GM21825 (cell line): Measurements from ENCODE around the gene TTC22.

Source experiments
- ATAC-seq: cut with Tn5 transposase; IDR thresholded peaks from one replicate; pipeline ENCODE4 v1.9.1; 2021; ENCODE audit warnings: mild to moderate bottlenecking, moderate library complexity; ENCODE audit not compliant: unreplicated experiment

TTC22 gene

GRCh38 chr1:54810153-54810942 lies 9.2 kb upstream of the TTC22 start:
- peak; percentile 70 for ATAC-seq

DNA sequence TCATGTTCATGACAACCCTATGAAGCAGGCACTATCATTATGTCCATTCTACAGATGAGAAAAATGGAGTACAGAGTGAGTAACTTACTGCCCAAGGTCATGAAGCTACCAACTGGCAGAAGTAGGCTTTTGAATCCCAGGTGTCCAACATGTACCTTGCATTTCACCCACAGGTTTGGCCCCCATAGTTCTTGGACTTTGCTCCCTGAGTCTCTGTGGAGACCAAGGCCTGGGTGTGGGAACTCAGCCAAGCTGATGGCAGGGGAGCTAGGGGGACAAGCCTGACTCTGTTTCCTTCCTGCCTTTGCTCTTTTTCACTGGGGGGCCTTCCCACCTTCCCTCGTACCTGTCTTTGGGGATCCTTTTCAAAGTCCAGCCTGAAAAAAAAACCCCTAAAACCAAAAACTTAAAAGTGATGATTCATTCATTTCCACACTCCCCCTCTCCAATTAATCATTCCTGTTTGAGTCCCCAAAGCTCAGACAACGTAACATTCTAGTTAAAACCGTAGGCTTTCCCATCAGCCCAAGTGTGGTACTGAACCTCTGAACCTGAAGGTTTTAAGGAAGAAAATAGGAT lies 8.5 kb upstream of the TTC22 start:
- ATAC-seq, result no peak

DNA sequence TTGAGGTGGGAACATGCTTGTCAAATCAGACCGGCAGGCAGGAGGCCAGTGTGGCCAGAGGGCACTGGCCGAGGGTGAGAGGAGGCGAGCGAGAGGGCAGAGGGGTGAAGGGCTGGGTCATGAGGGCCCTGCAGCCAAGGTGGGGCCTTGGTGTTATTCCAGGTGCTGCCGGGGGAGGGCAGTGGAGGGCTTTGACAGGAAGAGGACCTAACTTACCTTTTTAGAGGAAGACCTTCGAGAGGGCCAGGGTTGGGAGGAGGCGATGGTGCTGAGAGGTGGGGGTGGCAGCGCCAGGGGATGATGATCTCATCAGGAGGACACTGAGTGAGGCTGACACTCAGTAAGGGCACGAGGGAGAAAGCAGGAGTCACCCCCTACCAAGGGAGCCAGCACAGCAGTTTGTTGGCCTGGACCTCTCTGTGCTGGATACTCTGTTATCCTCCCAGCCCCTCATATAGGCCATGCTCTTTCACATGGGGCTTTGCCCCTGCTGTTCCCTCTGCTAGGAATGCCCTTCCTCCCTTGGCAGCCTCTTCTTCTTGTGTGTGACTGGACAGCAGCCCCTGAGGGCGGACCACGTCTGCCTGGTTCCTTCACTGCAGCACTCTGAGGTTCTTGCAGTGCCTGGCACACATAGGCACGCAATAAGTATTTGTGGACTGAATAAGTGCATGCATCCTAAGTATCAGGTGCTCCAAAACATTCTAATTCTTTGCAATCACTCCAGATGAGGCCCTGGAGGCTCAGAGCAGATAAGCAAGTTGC lies 7.5 kb upstream of the TTC22 start:
- no peak for ATAC-seq

DNA sequence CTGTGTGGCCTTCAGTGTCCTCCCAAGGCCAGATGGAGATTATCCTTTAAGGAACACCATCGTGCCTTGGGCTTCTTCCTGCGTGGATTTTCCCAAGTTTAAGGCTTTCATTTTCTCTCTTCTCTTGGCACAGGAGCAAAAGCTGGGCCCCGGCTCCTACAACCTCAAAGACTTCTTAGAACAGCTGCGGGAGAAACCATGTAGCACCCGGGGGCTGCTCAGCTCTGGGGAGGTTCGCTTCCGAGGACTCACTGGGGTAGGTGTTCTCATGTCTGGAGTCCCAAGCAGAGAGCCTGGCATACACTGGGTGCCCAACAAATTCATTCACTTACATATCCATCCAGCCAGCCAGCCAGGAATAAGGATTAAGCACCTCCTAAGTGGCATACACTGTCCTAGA lies 6.6 kb upstream of the TTC22 start:
- no peak for ATAC-seq

DNA sequence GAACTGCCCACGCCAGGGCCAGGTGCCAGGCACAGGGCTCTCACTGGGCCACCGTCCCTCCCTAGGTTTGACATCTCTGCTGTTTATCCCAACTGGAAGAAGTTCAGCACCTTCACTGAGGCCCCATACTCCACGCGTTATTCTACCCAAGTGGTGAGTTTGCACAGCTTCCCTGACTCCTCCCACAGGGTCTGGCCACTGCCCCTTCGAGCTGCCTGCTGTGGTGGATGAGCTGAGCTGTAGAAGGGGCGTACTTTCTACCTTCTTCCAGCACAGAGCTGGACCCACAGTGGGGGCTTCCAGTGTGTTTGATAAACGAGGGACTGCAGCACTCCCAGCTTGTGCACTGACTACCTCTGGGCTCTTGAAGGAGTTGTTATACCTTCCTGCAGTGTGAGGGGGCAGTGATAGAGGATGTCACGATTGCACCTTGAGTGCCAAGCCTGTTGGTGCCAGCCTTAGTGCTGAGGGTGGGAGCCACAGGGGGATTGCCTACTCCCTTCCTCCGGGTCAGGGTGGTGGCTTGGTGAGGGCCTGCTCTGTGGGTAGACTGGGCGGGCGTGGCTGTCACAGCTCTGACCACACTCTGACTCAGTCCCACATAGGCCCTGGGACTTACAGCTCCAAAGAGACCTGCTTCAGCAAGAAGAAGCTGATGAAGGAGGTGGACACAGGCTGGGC lies 5.9 kb upstream of the TTC22 start:
- no peak for ATAC-seq

DNA sequence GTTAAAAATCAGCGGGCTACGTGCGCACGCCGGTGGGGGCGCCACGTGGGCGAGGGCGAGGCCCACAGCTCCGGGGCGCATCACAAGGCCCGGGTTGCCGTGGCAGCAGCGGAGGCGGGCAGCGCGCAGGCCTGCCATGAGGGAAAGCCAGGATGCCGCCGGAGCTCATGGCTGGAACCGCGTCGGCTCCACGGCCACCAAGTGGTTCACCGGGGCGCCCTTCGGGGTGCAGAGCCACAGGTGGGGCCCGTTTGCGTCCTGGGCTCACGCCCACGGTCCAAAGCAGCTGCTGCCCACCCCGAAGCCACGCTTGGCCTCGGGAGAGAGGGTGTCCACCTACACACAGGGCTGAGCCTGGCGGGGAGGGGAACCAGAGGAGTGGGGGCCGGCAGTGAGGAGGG lies 4.9 kb upstream of the TTC22 start:
- no peak for ATAC-seq

- ATAC-seq, result no peak
Measured at GRCh38 chr1:54805466-54805865, 4.3 kb upstream of the TTC22 start.

DNA sequence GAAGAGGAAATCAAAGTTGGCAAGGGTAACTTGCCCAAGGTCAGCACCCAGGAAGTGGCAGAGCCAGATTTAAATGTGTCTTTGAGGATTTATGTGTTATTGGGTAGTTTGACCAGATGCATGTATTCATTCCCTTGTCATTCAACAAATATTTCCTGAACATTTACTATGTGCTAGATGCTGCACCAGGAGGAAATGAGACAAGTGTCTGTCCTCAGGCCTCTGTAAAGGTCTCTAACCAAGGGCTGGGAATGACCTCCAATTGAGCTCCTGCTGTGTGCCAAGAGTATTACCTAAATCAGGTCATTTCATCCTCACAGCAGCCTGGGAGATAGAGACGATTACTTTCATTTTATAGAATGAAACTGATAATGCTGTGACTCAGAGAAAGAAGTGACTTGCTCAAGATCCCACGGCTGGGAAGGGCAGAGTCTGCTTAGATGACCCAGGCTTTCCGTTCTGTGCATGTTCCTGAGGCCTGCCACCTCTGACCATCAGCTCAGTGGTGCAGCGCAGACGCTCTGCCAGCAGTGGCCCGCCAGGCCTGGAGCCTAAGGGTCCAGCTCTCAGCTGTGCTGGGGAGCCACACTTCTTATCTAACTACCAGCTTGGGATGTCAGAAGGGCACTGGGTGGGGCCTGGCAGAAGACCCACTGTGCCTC lies 3.5 kb upstream of the TTC22 start:
- ATAC-seq, result no peak

DNA sequence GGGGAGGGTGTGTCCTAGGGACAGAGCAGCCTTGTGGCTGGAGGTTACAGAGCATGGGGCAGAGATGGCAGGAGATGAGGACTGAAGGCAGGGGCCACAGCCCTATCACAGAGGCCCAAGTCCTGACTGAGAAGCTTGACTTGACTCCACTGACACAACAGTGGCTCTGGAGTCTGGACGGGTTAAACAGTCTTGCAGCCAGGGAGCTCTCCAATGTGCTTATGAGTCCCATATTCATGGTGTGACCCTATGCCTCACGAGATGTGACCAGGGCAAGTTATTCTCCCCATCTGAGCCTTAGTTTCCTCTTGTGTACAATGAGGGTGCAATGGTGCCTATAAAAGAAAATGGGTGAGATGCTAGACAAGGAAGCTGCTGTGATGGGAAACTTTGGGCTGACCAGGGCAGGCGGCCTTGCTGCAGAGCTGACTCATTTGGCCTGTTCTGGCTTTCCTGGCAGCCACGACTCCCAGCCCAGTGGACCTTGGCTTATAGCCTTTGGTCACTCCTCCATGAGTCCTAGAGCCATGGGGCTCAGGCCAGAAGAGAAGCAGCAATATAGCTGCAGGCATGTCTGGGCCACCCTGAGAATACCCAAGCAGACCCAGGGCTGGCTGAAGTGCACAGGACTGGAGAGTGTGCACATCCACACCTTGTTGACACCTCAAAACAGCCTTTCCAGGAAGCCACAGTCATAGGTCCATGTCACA lies 2.8 kb upstream of the TTC22 start:
- no peak for ATAC-seq

DNA sequence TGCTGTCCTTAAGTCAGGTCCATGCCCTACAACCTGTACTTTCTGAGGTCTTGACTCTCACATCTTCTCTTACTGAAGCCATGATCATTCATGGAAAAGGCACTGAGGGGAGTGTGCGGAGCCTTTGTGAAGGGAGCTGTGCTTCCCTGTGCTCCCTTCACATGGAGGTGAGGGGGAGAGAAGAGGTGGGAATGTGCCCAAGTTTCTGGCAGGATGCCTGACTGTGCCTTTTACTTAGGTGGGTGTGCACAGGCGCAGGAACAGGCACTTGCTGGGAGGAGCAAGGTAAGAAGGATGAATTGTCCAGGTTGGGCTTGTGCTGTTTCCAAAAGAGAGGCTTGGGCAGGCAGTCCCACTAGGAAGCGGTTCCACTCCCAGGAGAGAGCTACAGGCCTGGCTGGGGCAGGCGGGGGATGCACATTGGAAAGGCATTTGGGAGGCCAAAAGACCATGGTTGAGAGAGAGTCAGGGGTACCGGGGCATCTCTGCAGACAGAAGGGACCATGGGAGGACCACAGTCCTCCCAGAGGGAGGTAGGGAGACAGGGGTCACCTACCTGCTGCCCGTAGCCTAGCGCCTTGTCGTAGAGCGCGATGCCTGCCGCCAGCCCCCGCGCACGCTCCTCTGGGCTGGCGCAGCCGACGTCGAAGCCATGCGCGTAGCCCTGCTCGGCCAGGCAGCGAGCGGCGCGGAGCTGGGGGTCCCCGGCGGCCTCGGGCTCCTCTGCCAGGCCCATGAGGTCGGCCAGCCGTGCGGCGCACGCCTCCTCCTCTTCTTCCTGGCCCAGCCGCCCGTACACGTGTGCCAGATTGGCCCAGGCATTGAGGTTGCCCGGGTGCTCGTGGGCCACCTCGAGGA lies 853 bp downstream of the TTC22 start:
- no peak for ATAC-seq

DNA sequence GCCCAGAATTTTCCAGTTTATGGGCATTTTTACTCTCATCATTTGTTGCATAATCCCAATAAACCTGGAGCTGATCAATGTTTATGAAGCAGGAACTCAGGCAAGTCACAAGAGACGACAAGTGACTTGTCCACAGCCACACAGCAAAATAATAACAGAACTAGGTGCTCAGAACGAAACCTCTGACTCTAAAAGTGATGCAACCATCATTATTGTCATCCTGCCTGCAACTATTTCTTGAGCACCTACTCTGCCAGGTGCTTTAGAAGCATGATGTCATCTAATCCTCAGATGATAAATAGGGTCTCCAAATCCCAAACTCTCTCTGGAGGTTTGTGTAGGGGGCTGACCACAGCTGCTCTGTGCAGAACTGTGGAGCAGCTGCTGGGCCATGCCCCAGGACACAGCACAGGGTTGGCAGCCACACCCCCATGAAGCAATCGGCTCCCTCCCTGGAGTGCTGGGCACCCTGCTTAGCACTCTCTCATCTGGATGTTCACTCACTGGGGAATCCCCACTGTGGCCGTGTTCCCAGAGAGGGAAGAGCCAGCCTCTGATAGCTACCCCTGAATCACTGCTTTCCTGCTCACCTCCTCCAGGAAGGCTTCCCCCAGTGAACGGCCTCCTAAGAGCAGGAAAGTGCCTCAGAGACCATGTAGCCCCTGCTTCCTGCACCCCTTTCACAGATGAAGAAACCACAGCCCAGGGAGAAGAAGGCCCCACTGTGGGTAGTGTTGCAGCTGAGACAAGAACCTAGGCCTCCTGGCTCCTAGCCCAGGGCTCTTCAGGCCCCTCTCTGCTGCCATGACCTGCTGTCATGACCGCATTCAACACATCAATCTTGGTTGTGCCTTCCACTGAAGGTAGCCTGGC lies 2.1 kb downstream of the TTC22 start:
- ATAC-seq, result peak; percentile 35

DNA sequence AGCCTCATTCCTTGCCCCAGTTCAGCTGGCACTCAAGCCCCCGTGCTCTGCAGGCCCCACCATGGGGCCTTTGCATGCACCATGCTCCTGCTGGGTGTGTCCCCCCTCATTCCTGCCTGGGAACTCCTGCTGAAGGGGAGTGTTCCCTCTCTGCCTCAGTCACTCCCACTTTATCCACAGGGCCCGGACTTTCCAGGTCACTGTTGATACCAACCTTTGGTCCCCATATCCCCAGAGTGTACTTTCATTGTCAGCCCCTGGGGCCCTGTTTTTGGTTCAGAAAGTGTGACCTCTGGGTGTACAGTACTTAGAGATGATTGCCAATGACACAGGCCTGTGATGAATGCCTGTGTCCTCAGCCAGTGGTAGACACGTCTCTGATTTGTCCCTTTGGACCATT lies 2.9 kb downstream of the TTC22 start:
- ATAC-seq, result no peak

- no peak for ATAC-seq
Measured at GRCh38 chr1:54796902-54797301, 4.2 kb downstream of the TTC22 start.

DNA sequence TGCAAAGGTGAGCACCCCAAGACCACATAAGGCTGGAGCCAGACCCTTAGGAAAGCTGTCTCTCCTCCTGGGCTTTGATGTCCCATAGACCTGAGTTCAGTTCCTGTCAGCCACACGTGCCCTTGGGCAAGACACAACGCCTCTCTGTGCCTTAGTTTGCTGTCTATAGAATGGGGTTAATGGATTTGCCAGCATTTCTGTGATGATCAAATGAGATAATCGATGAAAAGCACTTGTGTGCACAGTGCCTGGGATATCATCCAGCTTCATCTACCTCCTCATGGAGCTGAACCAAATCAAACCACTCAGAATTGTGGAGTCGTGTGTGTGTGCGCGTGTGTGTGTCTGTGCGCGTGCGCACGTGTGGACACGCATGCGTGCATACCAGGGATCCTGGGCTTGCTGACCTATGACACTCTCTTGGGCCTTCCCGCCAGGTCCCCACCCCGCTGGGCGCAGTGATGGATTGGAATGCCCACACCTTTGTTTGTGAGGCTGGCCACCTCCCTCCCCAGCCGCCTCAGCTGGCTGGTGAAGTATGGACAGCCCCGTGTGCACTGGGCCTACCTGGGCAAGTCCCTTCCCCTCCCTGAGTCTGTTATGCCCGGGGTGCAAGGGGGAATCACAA lies 5.2 kb downstream of the TTC22 start:
- no peak for ATAC-seq

DNA sequence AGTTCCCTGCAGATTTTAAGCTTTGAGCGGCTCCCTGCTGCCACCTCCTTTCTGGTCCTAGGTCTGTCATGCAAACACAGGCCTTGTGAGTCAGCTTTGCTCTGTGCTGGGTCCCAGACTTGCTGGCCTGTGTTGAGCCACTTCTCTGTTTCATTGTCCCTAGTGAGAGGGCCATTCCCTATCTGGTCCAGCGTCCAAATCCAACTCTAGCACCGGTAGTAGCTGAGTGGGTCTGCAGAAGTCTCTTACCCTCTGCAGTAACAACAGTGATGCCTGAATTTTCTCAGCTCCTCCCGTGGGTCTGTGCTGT lies 5.8 kb downstream of the TTC22 start:
- no peak for ATAC-seq

- no peak for ATAC-seq
Measured at GRCh38 chr1:54794451-54795355, 6.4 kb downstream of the TTC22 start.

DNA sequence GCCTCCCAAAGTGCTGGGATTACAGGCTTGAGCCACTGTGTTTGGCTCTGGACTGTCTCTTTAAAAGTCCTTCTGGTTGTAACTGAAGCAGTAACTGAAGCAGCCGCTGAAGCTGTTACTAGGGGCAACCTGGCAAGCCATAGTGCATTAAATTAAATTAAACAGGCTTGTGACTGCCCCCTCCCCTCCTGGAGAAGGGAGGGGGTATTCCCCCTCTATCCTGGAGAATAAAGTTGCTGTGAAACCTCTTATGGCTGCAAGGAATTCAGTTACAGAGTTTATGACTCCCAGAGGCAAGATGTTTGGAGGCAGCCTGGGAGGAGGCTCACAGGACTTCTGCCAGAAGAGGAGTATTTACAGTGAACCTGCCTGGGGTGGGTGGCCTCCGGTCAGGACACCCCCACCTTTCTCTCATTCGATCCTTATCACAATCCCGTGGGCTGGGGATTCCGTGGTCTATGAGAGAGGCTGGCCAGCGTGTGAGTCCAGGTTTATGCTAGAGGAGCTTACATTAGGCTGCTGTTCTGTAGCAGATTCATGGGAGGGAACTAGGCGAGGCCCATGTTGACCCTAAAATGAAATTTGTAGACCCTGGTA lies 8.3 kb downstream of the TTC22 start:
- no peak for ATAC-seq
